BJ (cell line): ENCODE data around the gene TMEM89. TPM values are rescaled to one million over a fixed set of nuclear protein-coding genes. Genes with fewer than 3 reads are reported as not detected.

Experiments used
- CTCF ChIA-PET: fragments of 350-600 bp; formaldehyde crosslinking; extraction: SDS; loops from one replicate; lab custom pipeline; 2021; ENCODE audit warnings: antibody characterized with exemption, inconsistent platforms; lab: Yijun Ruan, JAX
- POLR2A ChIA-PET: fragments of 300-600 bp; sonication (Branson Sonifier 250); formaldehyde crosslinking; extraction: SDS; loops from one replicate; lab custom pipeline; 2021; ENCODE audit warnings: antibody characterized with exemption; lab: Charles Lee
- DNase-seq: peaks from one replicate; pipeline ENCODE4 v3.0.0-alpha.2; 2011; ENCODE audit warnings: low read depth
- H3K27me3 ChIP-seq: 2 replicates; pipeline ENCODE4 v1.6.0; 2011; ENCODE audit warnings: low read length; ENCODE audit not compliant: control insufficient read depth, insufficient read depth
- H3K36me3 ChIP-seq: 2 replicates; pipeline ENCODE4 v1.5.1; 2011; ENCODE audit warnings: low read length; ENCODE audit not compliant: control insufficient read depth, insufficient read depth
- H3K4me3 ChIP-seq: 2 replicates; pipeline ENCODE4 v1.5.1; 2011; ENCODE audit warnings: low read depth, mild to moderate bottlenecking, control low read depth, low read length
- polyA plus RNA-seq: library from polyadenylated mRNA; depleted of rRNA; stranded (reverse); fragments of >200 nt; gene quantifications from 2 replicates; pipeline ENCODE4 v1.2.3, GENCODE V29; 2011
- TF ChIP-seq, protein P1 (sequence below): IDR thresholded peaks from 2 replicates; pipeline ENCODE4 v1.5.1; 2011; ENCODE audit warnings: low read depth, mild to moderate bottlenecking, control low read depth, inconsistent platforms, low read length, moderate library complexity; ENCODE audit not compliant: insufficient read depth

TMEM89 gene
- polyA plus RNA-seq, 1 experiment: not detected

DNA sequence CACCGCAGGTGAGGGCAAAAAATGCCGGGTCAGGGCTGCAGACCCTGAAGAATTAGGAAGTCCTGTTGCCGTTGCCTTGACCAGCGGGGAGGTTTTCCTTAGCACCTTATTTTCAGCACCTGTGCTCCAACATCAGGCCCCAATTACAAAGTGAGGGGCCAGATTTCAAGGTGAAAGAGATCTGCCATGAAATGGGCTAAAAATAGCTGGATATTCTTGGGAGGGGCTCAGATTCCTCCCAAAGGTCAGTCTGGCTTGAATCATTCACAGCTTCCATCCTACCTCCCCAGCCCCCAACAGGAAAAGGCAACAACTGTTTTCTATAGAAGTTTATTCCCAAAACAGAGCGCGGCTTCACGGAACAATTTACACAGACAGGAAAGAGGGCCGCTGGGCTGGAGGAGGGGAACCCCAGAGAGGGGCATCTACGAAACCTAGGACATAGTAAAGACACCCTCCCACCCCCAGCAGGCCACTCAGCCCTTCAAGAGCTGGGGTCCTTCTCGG is 14.6 kb upstream of the TMEM89 start:
- no peaks in the 10 kb centered on the region for H3K27me3 ChIP-seq
- ChIA-PET CTCF (interaction anchor here (0.7 to 3.6 kb wide), 26 partner anchors 12 to 200 kb away, joined by 3 to 36 read pairs (median 5); partner anchors contain the start of genes ATRIP, CELSR3, TMEM89 and UCN2), POLR2A (interaction anchor here (1.2 to 1.5 kb wide), 2 partner anchors 27 to 80 kb away, joined by 3 to 4 read pairs; partner anchors contain the start of genes CELSR3 and PFKFB4)
- no peak for DNase-seq
- H3K36me3 ChIP-seq: peaks cover 16% of the 10 kb centered on the region
- TF ChIP-seq, protein P1, sequence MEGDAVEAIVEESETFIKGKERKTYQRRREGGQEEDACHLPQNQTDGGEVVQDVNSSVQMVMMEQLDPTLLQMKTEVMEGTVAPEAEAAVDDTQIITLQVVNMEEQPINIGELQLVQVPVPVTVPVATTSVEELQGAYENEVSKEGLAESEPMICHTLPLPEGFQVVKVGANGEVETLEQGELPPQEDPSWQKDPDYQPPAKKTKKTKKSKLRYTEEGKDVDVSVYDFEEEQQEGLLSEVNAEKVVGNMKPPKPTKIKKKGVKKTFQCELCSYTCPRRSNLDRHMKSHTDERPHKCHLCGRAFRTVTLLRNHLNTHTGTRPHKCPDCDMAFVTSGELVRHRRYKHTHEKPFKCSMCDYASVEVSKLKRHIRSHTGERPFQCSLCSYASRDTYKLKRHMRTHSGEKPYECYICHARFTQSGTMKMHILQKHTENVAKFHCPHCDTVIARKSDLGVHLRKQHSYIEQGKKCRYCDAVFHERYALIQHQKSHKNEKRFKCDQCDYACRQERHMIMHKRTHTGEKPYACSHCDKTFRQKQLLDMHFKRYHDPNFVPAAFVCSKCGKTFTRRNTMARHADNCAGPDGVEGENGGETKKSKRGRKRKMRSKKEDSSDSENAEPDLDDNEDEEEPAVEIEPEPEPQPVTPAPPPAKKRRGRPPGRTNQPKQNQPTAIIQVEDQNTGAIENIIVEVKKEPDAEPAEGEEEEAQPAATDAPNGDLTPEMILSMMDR: no peak
- peak overlapping the region; percentile 88 for H3K4me3 ChIP-seq

DNA sequence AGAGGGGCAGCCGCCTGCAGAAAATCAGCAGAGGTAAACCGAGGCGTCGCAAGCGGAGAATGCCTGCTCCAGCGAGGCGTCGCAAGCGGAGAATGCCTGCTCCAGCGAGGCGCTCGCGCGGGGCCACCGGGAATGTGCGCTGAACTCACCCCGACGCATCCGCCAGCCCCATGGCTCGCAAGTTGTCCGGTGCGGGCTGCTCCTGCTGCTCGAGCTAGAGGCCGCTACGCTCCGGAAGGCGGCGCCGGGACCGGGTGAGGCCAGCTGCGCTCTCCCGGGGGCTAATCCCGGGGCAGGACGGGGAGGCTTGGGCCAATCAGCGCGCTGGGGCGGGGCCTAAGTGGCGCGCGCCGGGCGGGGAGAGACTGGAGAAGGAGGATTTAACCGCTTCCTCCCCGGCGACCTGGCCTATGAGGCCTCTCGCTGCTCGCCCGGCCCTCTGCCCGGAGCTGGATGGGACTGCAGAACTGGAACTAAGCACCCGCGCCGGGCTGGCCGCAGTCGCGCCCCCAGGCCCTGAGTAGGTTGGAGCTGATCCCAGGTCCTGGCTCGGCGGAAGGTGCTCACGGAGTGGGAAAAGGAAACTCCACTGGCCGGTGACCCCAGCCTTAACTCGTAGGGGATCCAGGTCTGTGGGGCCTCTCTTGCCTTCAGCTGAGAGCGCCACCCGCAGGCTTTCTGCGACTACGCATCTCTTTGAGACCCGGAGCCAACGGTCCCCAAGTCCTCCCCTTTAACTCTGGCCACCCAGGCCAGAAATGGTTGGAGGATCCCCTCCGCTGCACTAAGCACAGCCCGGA is 13.9 kb upstream of the TMEM89 start, which contains the start of gene SLC26A6:
Gene SLC26A6 (minus strand): TSS at position 240 of the 800 bp plus-strand sequence. CDS start 68 bp downstream, at position 172.
- ChIA-PET POLR2A (interaction anchor here (0.6 to 1.5 kb wide), 6 partner anchors 26 to 337 kb away, joined by 3 to 4 read pairs (median 4); partner anchors contain the start of genes CELSR3, NCKIPSD and PFKFB4), CTCF (interaction anchor here (0.9 to 3.6 kb wide), 29 partner anchors 9 to 199 kb away, joined by 3 to 36 read pairs (median 5); partner anchors contain the start of genes ATRIP, CELSR3, TMEM89 and UCN2)
- peak; percentile 73 for DNase-seq
- no peaks in the 10 kb centered on the region for H3K27me3 ChIP-seq
- TF ChIP-seq, protein P1: peak; percentile 78
- H3K36me3 ChIP-seq: peaks cover 23% of the 10 kb centered on the region
- peak within 1 kb of the TSS; percentile 88 for H3K4me3 ChIP-seq

DNA sequence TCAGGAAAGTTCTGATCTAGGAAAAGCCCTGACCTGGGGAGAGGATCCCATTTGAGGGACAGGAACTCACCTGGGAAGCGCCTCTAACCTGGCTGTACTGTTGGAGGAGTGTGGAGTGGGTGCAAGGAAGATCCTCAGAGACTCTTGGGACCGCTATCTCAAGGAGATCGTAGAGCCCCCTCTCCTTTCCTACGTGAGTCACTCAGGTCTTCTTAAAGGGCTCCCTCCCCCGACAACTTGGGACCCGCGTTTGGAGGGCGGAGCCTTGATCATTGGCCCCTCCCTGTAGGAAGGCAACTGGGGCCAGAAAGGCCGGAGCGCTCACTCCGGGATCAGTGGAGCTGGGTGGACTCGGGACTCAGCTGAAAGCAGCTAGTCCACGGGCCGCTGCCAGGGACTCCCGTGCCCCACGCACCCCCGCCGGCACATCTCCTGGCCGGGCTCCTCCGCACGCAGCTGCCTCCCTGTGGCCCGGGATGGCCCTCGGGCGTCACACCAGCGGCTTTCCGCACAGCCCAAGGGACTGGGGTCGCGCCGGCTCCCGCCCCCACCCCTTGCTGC is 13.2 kb upstream of the TMEM89 start:
- DNase-seq: no peak
- peaks cover 28% of the 10 kb centered on the region for H3K36me3 ChIP-seq
- ChIA-PET POLR2A (interaction anchor here (0.6 to 1.5 kb wide), 6 partner anchors 27 to 336 kb away, joined by 3 to 4 read pairs (median 4); partner anchors contain the start of genes CELSR3, NCKIPSD and PFKFB4), CTCF (interaction anchor here (1.0 to 3.6 kb wide), 23 partner anchors 10 to 85 kb away, joined by 3 to 36 read pairs (median 5); partner anchors contain the start of genes CELSR3, NCKIPSD, TMEM89 and UCN2)
- H3K4me3 ChIP-seq: peak overlapping the region; percentile 88
- TF ChIP-seq, protein P1: no peak
- no peaks in the 10 kb centered on the region for H3K27me3 ChIP-seq

DNA sequence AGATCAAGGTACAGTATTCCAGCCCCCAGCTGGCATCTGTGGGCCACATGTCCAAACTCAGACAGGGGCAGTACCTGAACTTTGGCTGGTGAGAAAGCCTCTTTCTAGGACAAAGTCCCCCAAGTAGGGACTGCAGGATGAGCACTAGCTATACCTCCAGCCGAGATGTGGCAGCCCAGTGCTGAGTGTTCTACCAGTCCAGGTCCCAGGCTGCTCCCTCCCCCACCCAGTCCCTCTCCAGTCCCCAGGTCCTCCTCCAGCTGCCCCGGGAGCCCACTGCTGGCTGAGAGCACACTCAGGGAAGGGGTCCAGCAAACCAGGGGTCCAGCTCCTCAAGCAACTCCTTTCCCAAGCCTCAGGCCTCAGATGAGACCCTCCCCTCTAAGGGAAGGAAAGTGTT is 12.2 kb upstream of the TMEM89 start:
- CTCF ChIA-PET: interaction anchor here (1.1 to 3.6 kb wide), 8 partner anchors 10 to 75 kb away, joined by 3 to 36 read pairs (median 18); partner anchors contain the start of genes CELSR3, NCKIPSD, TMEM89 and UQCRC1
- POLR2A ChIA-PET: interaction anchor here (0.6 kb wide), 2 partner anchors 11 to 14 kb away, joined by 4 to 6 read pairs; no protein-coding TSS in a partner anchor
- DNase-seq: no peak
- H3K36me3 ChIP-seq: peaks cover 32% of the 10 kb centered on the region
- H3K4me3 ChIP-seq: no peak overlapping the region; the same call in 1 of the 2 replicates
- TF ChIP-seq, protein P1: no peak
- no peaks in the 10 kb centered on the region for H3K27me3 ChIP-seq
